ENCODE data around the gene PRRG3. TPM values are rescaled to one million over a fixed set of nuclear protein-coding genes. Genes with fewer than 3 reads are reported as not detected.

PRRG3 gene
- total RNA-seq, 1 donor from 2014 or later = 1.9 TPM

- TF ChIP-seq EZH2phosphoT487 (IDR thresholded peaks at IDR 0.05) (no peak), CTCF (IDR thresholded peaks at IDR 0.05) (no peak), EZH2 (IDR thresholded peaks at IDR 0.05) (no peak)
- H4K20me1 ChIP-seq (ENCODE audit: low read depth) = no peaks in the 10 kb centered on the region
- H2AFZ ChIP-seq (replicated peaks) = no peak overlapping the region
- no peaks in the 10 kb centered on the region for H3K9me3 ChIP-seq (ENCODE audit: low read depth)
- peaks cover 4% of the 10 kb centered on the region for H3K27me3 Mint-ChIP-seq (ENCODE audit: insufficient read depth, low read depth)
- H3K4me3 ChIP-seq = no peak overlapping the region
- DNase-seq (ENCODE audit: low spot score) = no peak
- no peaks in the 10 kb centered on the region for H3K4me1 ChIP-seq
- peaks cover 11% of the 10 kb centered on the region for H3K9me3 Mint-ChIP-seq
- no peaks in the 10 kb centered on the region for H3F3A ChIP-seq (ENCODE audit: low read depth)
- no peak overlapping the region for H3K27ac ChIP-seq
- H3K9ac ChIP-seq = no peak overlapping the region
- no peaks in the 10 kb centered on the region for H3K79me2 ChIP-seq (ENCODE audit: low read depth)
- H3K4me1 Mint-ChIP-seq = no peaks in the 10 kb centered on the region
- no peak overlapping the region for H3K4me2 ChIP-seq
- H3K36me3 Mint-ChIP-seq = no peaks in the 10 kb centered on the region
- no peaks in the 10 kb centered on the region for H3K27me3 ChIP-seq
- no peaks in the 10 kb centered on the region for H3K36me3 ChIP-seq
- H3K4me3 Mint-ChIP-seq = no peak overlapping the region
- no peak overlapping the region for H3K27ac Mint-ChIP-seq
Measured at GRCh38 chrX:151752847-151753246, 57.6 kb downstream of the PRRG3 start.

- H3K9me3 Mint-ChIP-seq = peaks cover 11% of the 10 kb centered on the region
- peaks cover 4% of the 10 kb centered on the region for H3K27me3 Mint-ChIP-seq (ENCODE audit: insufficient read depth, low read depth)
- H3K9ac ChIP-seq = no peak overlapping the region
- no peaks in the 10 kb centered on the region for H3K4me1 Mint-ChIP-seq
- no peak overlapping the region for H3K27ac Mint-ChIP-seq
- TF ChIP-seq CTCF (IDR thresholded peaks at IDR 0.05) (peak; percentile 67), EZH2 (IDR thresholded peaks at IDR 0.05) (no peak)
- H4K20me1 ChIP-seq (ENCODE audit: low read depth) = no peaks in the 10 kb centered on the region
- no peak overlapping the region for H3K27ac ChIP-seq
- H3K9me3 ChIP-seq (ENCODE audit: low read depth) = no peaks in the 10 kb centered on the region
- no peak overlapping the region for H2AFZ ChIP-seq (replicated peaks)
- no peak overlapping the region for H3K4me3 Mint-ChIP-seq
- H3K36me3 ChIP-seq = no peaks in the 10 kb centered on the region
- H3K4me1 ChIP-seq = no peaks in the 10 kb centered on the region
- H3F3A ChIP-seq (ENCODE audit: low read depth) = no peaks in the 10 kb centered on the region
- H3K79me2 ChIP-seq (ENCODE audit: low read depth) = no peaks in the 10 kb centered on the region
- H3K27me3 ChIP-seq = no peaks in the 10 kb centered on the region
- H3K36me3 Mint-ChIP-seq = no peaks in the 10 kb centered on the region
- no peak overlapping the region for H3K4me2 ChIP-seq
- peak; percentile 75 for DNase-seq (ENCODE audit: low spot score)
- H3K4me3 ChIP-seq = no peak overlapping the region
Measured at GRCh38 chrX:151753313-151754046, 58.2 kb downstream of the PRRG3 start.

- Histone ChIP-seq H3K9me3 (ENCODE audit: low read depth) (no peaks in the 10 kb centered on the region), H2AFZ (replicated peaks) (no peak overlapping the region), H3K9ac (no peak overlapping the region), H3F3A (ENCODE audit: low read depth) (no peaks in the 10 kb centered on the region), H3K27me3 (no peaks in the 10 kb centered on the region), H3K4me3 (no peak overlapping the region), H3K4me1 (no peaks in the 10 kb centered on the region), H3K4me2 (no peak overlapping the region), H3K36me3 (no peaks in the 10 kb centered on the region), H3K79me2 (ENCODE audit: low read depth) (no peaks in the 10 kb centered on the region), H3K27ac (no peak overlapping the region), H4K20me1 (ENCODE audit: low read depth) (no peaks in the 10 kb centered on the region)
- DNase-seq (ENCODE audit: low spot score) = no peak
- peaks cover 4% of the 10 kb centered on the region for H3K27me3 Mint-ChIP-seq (ENCODE audit: insufficient read depth, low read depth)
- H3K4me3 Mint-ChIP-seq = no peak overlapping the region
- H3K36me3 Mint-ChIP-seq = no peaks in the 10 kb centered on the region
- H3K4me1 Mint-ChIP-seq = no peaks in the 10 kb centered on the region
- no peak overlapping the region for H3K27ac Mint-ChIP-seq
- H3K9me3 Mint-ChIP-seq = peaks cover 11% of the 10 kb centered on the region
- no peak for TF ChIP-seq EZH2phosphoT487 (IDR thresholded peaks at IDR 0.05)
Measured at GRCh38 chrX:151754047-151754429, 58.8 kb downstream of the PRRG3 start.

GRCh38 chrX:151754641-151755215 lies 59.5 kb downstream of the PRRG3 start:
- H3K4me1 ChIP-seq = no peaks in the 10 kb centered on the region
- Mint-ChIP-seq H3K4me1 (no peaks in the 10 kb centered on the region), H3K27me3 (ENCODE audit: insufficient read depth, low read depth) (peaks cover 4% of the 10 kb centered on the region), H3K36me3 (no peaks in the 10 kb centered on the region), H3K4me3 (no peak overlapping the region), H3K27ac (no peak overlapping the region), H3K9me3 (peaks cover 11% of the 10 kb centered on the region)
- no peaks in the 10 kb centered on the region for H4K20me1 ChIP-seq (ENCODE audit: low read depth)
- H3K9ac ChIP-seq = no peak overlapping the region
- no peaks in the 10 kb centered on the region for H3K27me3 ChIP-seq
- no peak for DNase-seq (ENCODE audit: low spot score)
- H3F3A ChIP-seq (ENCODE audit: low read depth) = no peaks in the 10 kb centered on the region
- H3K79me2 ChIP-seq (ENCODE audit: low read depth) = no peaks in the 10 kb centered on the region
- no peak overlapping the region for H2AFZ ChIP-seq (replicated peaks)
- H3K36me3 ChIP-seq = no peaks in the 10 kb centered on the region
- no peak overlapping the region for H3K4me3 ChIP-seq
- H3K9me3 ChIP-seq (ENCODE audit: low read depth) = no peaks in the 10 kb centered on the region
- no peak overlapping the region for H3K4me2 ChIP-seq
- no peak overlapping the region for H3K27ac ChIP-seq
- no peak for TF ChIP-seq EZH2phosphoT487 (IDR thresholded peaks at IDR 0.05)
- TF ChIP-seq EZH2 (IDR thresholded peaks at IDR 0.05) = no peak
- no peak for TF ChIP-seq CTCF (IDR thresholded peaks at IDR 0.05)
